Loucy (cell line): ENCODE measurements around the gene DRD4.

Source experiments
- CTCF ChIP-seq: fragments of 200-600 bp; sonication (generic); conservative IDR thresholded peaks from 2 replicates; pipeline ENCODE4 v1.5.1; 2014; ENCODE audit warnings: mild to moderate bottlenecking, antibody characterized with exemption, low read length
- EZH2phosphoT487 ChIP-seq: fragments of 200-600 bp; IDR thresholded peaks from 2 replicates; pipeline ENCODE4 v1.6.1; 2018; ENCODE audit warnings: antibody characterized with exemption, mild to moderate bottlenecking, moderate library complexity, borderline replicate concordance

DNA sequence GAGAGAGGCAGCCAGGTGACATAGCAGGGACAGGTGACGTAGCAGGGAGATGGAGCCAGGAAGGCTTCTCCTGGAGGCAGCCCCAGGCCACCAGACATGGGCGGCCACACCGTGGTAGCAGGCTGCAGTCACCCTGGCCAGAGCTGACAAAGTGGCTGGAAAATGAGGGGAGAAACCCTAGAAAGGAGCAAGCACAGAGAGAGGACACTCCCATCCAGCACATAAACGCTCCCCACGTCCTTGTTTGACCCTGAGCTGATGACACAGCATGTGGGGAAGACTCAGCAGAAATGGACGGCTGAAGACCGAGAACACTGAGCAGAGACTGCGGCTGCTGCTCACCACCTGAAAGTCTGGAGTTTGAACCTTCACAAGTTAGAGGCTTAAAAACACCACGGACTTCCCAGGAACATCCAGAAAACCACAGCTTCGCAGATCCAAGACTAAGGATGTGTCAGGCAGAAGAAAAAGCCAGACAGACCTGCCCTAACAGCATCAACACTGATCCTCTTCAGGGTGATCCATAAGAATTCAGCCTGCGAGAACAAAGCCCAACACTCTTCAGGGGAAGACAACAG is 28.7 kb downstream of the DRD4 start:
- TF ChIP-seq CTCF (no peak), EZH2phosphoT487 (no peak)
